CD4-positive, alpha-beta T cell treated with Interleukin-17A for 4 hours (primary cell): Measurements from ENCODE around the gene UBXN6.

ENCODE experiments used
- DNase-seq: peaks from one replicate; pipeline ENCODE4 v3.0.0-alpha.2; 2020; ENCODE audit warnings: mixed read lengths

The UBXN6 gene

GRCh38 chr19:4402171-4403004 is 55.2 kb downstream of the UBXN6 start, which contains the start of gene CHAF1A:
Gene CHAF1A (plus strand): TSS chr19:4402640. CDS start chr19:4402763, 123 bp downstream.
- peak; percentile 98 for DNase-seq

GRCh38 chr19:4401769-4402170 is 55.8 kb downstream of the UBXN6 start:
- DNase-seq: no peak

GRCh38 chr19:4400135-4400936 is 57.3 kb downstream of the UBXN6 start, which contains the start of gene SH3GL1:
Gene SH3GL1 (minus strand): TSS chr19:4400547. CDS start chr19:4400368, 179 bp downstream.
- DNase-seq: peak; percentile 94

- no peak for DNase-seq
These were observed 57.8 kb downstream of the UBXN6 start for GRCh38 chr19:4399812-4400134.

GRCh38 chr19:4396949-4397783 is 60.4 kb downstream of the UBXN6 start:
- no peak for DNase-seq
